Activated CD8-positive, alpha-beta memory T cell treated with anti-CD3 and anti-CD28 coated beads for 1 hour (primary cell): Measurements from ENCODE around the gene OR1J2.
"Not testable (repeated sequence)": the region's sequence is repeated elsewhere in the genome, so short reads cannot be mapped to it uniquely, and the experiment has no call there.

Experiments used
- DNase-seq, 2 donors: peaks; one replicate each; pipeline ENCODE4 v3.0.0-alpha.2; 2020; ENCODE audit warnings: low read depth in 1 of 2; ENCODE audit errors: extremely low read depth in 1 of 2

OR1J2 gene, protein sequence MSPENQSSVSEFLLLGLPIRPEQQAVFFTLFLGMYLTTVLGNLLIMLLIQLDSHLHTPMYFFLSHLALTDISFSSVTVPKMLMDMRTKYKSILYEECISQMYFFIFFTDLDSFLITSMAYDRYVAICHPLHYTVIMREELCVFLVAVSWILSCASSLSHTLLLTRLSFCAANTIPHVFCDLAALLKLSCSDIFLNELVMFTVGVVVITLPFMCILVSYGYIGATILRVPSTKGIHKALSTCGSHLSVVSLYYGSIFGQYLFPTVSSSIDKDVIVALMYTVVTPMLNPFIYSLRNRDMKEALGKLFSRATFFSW

DNA sequence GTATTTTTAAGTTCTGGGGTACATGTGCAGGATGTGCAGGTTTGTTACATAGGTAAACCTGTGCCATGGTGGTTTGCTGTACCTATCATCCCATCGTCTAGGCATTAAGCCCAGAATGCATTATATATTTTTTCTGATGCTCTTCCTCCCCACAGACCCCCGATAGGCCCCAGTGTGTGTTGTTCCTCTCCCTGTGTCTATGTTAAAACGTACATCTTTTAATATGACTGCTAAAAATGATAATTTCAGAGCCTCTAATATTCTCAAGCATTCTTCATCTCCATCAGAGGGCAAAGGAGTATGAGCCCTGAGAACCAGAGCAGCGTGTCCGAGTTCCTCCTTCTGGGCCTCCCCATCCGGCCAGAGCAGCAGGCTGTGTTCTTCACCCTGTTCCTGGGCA is at the start of gene OR1J2:
TSS of gene OR1J2 (plus strand) at position 301 of the 400 bp plus-strand sequence. CDS start at position 301, 0 bp downstream.
- DNase-seq = no peak

GRCh38 chr9:122463828-122464632 is 46.6 kb upstream of the OR1J2 start:
- DNase-seq = no peak

- DNase-seq = peak; percentile 18 to 29
Measured at GRCh38 chr9:122464633-122465567, 45.7 kb upstream of the OR1J2 start.

DNA sequence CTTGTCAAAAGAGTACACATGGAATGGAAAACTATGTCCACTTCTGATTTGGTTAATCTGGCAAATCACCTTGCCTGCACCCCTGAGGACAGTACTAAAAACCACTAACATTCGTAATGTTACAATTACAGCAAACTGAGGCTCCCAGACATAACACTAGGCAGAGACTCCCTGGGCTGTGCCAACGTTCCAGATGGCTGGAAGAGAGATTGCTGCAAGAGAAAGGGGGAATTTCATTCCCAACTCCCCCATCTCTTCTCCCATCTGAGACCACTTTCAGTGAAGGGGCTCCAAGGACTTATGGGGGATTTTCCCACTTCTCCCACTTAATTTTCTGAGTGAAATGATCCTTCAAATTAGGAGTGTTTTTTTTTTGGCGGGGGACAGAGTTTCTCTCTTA is 44.1 kb upstream of the OR1J2 start:
- DNase-seq = no peak

- DNase-seq = no peak
Measured at GRCh38 chr9:122468735-122469134, 41.9 kb upstream of the OR1J2 start.

DNA sequence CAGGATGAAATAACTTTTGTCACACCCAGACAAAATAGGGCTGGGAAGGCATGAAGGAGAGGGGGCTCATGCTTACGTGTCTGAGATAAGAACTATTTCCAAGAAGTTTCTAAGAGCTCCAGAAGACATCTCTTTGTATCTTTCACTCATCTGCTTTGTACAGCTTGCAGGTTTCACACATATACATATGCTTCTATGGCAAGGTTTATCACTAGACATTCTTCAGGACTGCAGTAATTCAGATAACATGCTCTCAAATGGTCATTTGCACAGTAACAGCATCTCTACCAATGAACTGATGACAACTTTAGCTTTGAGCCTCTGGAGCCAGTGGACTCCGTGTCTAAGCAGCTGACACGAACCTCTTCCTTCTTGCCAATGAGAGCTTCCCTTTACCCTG is 36.0 kb upstream of the OR1J2 start:
- no peak for DNase-seq

GRCh38 chr9:122475717-122476116 is 34.9 kb upstream of the OR1J2 start:
- DNase-seq = no peak

DNA sequence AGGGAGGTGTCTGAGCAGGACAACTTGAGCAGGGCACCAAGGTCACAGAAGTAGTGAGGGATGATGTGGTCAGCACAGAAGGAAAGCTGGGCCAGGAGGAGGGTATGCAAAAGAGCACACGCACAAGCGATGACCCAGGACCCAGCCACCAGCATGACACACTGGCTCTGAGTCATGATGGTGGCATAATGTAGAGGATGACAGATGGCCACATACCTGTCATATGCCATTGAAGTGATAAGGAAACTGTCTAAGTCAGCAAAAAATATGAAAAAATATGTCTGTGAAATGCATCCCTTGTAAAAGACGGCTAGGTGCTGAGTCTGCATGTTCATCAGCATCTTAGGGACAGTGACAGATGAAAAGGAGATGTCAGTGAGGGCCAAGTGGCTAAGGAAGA is 33.3 kb upstream of the OR1J2 start:
- no peak for DNase-seq

GRCh38 chr9:122477826-122478225 is 32.8 kb upstream of the OR1J2 start, which contains the start of gene OR1J1:
OR1J1 (minus strand) TSS chr9:122477926; CDS start chr9:122477926, 0 bp downstream.
- no peak for DNase-seq

DNA sequence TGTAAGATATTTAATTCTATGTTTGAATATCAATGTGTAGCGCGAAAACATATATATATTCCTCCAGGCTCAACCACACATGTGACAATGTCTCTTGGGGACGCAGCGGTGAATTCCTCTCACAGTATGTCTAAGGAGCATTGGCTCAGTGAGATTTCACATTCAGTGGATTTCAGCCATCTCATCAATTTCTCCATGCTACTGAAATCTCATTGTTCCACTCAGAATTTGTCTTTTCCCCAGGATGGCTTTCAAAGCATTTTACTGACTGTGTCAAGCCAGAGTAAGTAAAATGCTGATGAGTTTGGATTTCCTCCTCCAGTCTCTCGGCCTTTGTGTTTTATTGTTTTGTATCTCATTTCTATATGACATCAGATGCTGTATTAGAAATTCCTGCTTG is 31.5 kb upstream of the OR1J2 start:
- DNase-seq = no peak

DNA sequence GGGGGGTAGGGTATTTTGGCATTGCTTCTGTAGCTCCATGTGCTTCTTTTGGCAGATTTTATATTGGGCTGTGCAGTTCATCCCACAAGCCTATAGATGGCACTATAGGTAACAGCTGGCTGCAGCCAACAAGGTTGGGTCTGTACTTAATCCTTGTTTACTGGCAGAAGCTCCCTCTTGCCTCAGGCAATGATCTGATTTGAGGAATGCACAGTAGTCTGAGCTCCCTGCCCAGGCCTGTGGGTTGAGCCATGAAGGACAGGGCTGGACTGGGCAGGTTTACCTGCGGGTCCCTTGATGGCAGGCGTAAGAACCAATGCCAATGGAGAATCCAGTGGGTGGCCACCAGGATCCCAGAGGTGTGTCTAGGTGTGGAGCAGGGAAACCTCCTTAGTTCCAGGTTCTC is 11.7 kb upstream of the OR1J2 start:
- DNase-seq = no peak

DNA sequence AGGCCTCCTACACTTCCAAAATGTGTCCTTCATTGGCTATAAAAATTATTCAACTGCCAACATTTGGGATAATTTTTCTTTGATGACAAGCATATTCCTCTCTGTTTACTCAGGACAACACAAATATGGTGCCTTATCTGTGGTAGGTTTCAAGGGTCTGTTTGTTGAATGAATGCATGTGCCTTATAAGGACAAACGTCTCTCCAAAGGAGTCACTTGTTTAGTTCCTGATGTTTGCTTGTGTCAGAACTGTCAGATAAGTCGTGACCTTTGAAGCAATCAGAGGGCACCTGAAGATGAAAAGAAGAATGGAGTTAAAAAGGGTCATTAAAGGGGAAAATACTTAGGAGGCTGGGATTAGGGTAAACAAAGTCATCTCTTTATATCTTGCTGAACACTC is 3.6 kb upstream of the OR1J2 start:
- DNase-seq = no peak

- no peak for DNase-seq
Measured at GRCh38 chr9:122518226-122518625, 7.6 kb downstream of the OR1J2 start.

DNA sequence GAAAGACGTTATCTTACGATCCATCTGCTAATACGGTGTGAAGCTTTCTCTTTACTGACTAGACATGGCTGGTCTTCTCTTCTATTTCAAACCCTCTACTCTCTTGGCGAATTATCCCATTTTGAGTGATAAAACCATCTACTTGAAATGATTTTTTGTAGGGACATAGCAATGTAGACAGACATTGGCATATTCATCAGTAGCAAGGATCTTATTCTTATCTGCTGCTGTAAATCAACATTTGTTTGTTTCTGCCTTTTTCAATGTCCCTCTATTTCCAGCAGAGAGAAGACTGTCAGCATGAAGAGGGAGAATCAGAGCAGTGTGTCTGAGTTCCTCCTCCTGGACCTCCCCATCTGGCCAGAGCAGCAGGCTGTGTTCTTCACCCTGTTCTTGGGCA is 8.2 kb downstream of the OR1J2 start, which contains the start of gene OR1J4:
TSS of gene OR1J4 (plus strand) at position 301 of the 400 bp plus-strand sequence. CDS start at position 301, 0 bp downstream.
- no peak for DNase-seq

DNA sequence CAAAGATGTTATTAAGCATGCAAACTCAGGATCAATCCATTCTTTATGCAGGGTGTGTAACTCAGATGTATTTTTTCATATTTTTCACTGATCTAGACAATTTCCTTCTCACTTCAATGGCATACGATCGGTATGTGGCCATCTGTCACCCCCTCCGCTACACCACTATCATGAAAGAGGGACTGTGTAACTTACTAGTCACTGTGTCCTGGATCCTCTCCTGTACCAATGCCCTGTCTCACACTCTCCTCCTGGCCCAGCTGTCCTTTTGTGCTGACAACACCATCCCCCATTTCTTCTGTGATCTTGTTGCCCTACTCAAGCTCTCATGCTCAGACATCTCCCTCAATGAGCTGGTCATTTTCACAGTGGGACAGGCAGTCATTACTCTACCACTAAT is 8.8 kb downstream of the OR1J2 start:
- DNase-seq = no peak

DNA sequence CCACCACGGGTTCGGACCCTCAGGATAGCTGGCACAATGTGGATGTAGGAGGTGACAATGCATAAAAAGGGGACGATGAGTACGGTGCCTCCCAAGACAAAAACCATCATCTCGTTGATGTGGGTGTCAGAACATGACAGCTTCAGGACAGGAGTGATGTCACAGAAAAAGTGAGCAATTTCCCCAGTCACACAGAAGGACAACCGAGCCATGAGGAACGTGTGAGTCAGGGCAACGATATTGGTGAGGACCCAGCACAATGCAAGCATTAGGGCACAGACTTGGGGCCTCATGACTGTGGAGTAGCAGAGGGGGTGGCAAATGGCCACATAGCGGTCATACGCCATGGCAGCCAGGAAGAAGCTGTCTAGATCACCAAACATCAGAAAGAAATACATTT is 16.0 kb downstream of the OR1J2 start:
- no peak for DNase-seq

GRCh38 chr9:122527193-122527592 is 16.6 kb downstream of the OR1J2 start, which contains the start of gene OR1N1:
OR1N1 (minus strand) TSS chr9:122527293; CDS start chr9:122527293, 0 bp downstream.
- DNase-seq = no peak

GRCh38 chr9:122531157-122531556 is 20.6 kb downstream of the OR1J2 start:
- DNase-seq = not testable (repeated sequence)

DNA sequence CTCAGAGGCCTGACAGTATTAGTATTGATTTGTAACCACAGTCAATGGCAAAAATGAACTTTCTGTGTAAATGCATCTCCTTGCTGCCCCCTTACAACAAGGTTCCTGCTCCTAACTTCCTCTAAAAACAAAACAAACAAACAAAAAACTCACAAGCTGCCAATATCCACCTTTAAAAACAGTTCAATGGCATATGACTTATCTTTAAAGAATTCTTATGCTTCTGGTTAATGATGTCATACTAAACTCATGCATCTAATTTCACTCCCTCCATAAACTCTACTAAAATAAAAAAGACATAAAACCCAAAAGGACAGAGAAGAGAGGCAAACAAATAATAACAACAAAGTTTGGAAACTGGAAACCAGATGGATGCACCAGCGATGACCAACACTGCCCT is 25.5 kb downstream of the OR1J2 start:
- DNase-seq = no peak

GRCh38 chr9:122537066-122537465 is 26.5 kb downstream of the OR1J2 start:
- DNase-seq = not testable (repeated sequence)

GRCh38 chr9:122538757-122539156 is 28.2 kb downstream of the OR1J2 start:
- DNase-seq = no peak
